Prostate gland (tissue), 2 donors: ENCODE data around the gene KLHL29.

ENCODE experiments used
- CTCF ChIP-seq, 4 experiments: fragments of 200-600 bp in 2 of 4; fragments of 450-650 bp in 2 of 4; sonication (generic) in 2 of 4; IDR thresholded peaks; 1 replicate in 3 of 4; 2 replicates in 1 of 4; pipeline ENCODE4 v1.5.1; 2016 to 2019; ENCODE audit warnings: antibody characterized with exemption in 4 of 4, mild to moderate bottlenecking in 2 of 4, moderate library complexity in 2 of 4
- POLR2A ChIP-seq: fragments of 450-650 bp; IDR thresholded peaks from one replicate; pipeline ENCODE4 v1.6.1; 2016; ENCODE audit warnings: antibody characterized with exemption, mild to moderate bottlenecking

GRCh38 chr2:23545811-23546210 is 160.8 kb downstream of the KLHL29 start:
- TF ChIP-seq CTCF (IDR thresholded peaks at IDR 0.05) (no peak), POLR2A (no peak)
